HEK293 (cell line): Measurements from ENCODE around the gene TYRP1.

ENCODE experiments used
- CTCF ChIA-PET: fragments of 350-600 bp; formaldehyde crosslinking; extraction: SDS; loops from one replicate; lab custom pipeline; 2021; ENCODE audit warnings: antibody characterized with exemption; lab: Yijun Ruan, JAX
- POLR2A ChIA-PET: fragments of 300-600 bp; formaldehyde crosslinking; extraction: SDS; loops from one replicate; lab custom pipeline; 2020; ENCODE audit warnings: antibody characterized with exemption, inconsistent platforms; lab: Yijun Ruan, JAX
- H3K27ac ChIP-seq: fragments of 200-500 bp; sonication (Bioruptor generic); 2 replicates; pipeline ENCODE4 v1.5.1; 2014; ENCODE audit warnings: low read depth, low read length, control low read depth, inconsistent platforms; ENCODE audit errors: extremely low read depth
- H3K36me3 ChIP-seq, 2 experiments: fragments of 200-500 bp in 1 of 2; sonication (Bioruptor generic) in 1 of 2; 1 replicate in 1 of 2; 2 replicates in 1 of 2; pipeline ENCODE4 v1.5.1; 2014 to 2017; ENCODE audit warnings: inconsistent platforms in 2 of 2, low read length in 2 of 2; ENCODE audit not compliant: control insufficient read depth in 2 of 2, insufficient read depth in 1 of 2
- H3K4me1 ChIP-seq: fragments of 200-500 bp; sonication (Bioruptor generic); 2 replicates; pipeline ENCODE4 v1.5.1; 2014; ENCODE audit warnings: mild to moderate bottlenecking, low read length, inconsistent platforms; ENCODE audit not compliant: control insufficient read depth, insufficient read depth
- H3K4me3 ChIP-seq: 2 replicates; pipeline ENCODE4 v1.5.1; 2011; ENCODE audit warnings: low read depth, mild to moderate bottlenecking, control low read depth, low read length, moderate library complexity
- H3K9me3 ChIP-seq: fragments of 200-500 bp; sonication (Bioruptor generic); 2 replicates; pipeline ENCODE4 v1.5.1; 2014; ENCODE audit warnings: low read depth, low read length, inconsistent platforms; ENCODE audit not compliant: control insufficient read depth, insufficient read depth
- BCL6B ChIP-seq: fragments of 450-650 bp; formaldehyde crosslinking; IDR thresholded peaks from 2 replicates; pipeline ENCODE4 v1.5.1; 2017; ENCODE audit warnings: missing biosample characterization, missing genetic modification characterization
- FEZF1 ChIP-seq: fragments of 450-650 bp; formaldehyde crosslinking; IDR thresholded peaks from 2 replicates; pipeline ENCODE4 v1.5.1; 2016; ENCODE audit warnings: missing biosample characterization, missing genetic modification characterization
- GLI2 ChIP-seq: fragments of 450-650 bp; formaldehyde crosslinking; IDR thresholded peaks from 2 replicates; pipeline ENCODE4; 2017; ENCODE audit warnings: missing biosample characterization, missing genetic modification characterization, low read depth, borderline replicate concordance
- GLIS1 ChIP-seq: fragments of 450-650 bp; formaldehyde crosslinking; IDR thresholded peaks from 2 replicates; pipeline ENCODE4 v1.5.1; 2016; ENCODE audit warnings: missing biosample characterization, missing genetic modification characterization
- HOXA7 ChIP-seq: sonication (generic); formaldehyde crosslinking; IDR thresholded peaks from 2 replicates; pipeline ENCODE4 v1.8.1; 2022; ENCODE audit warnings: missing genetic modification reagents, borderline replicate concordance
- KLF1 ChIP-seq: fragments of 450-650 bp; formaldehyde crosslinking; IDR thresholded peaks from 2 replicates; pipeline ENCODE4 v1.5.1; 2016; ENCODE audit warnings: missing biosample characterization, missing genetic modification characterization
- MEIS1 ChIP-seq: sonication (generic); formaldehyde crosslinking; IDR thresholded peaks from 2 replicates; pipeline ENCODE4 v1.8.1; 2022; ENCODE audit warnings: missing genetic modification reagents, mild to moderate bottlenecking, borderline replicate concordance
- SALL2 ChIP-seq: fragments of 450-650 bp; formaldehyde crosslinking; IDR thresholded peaks from 2 replicates; pipeline ENCODE4 v1.5.0; 2017; ENCODE audit warnings: missing biosample characterization, mild to moderate bottlenecking, missing genetic modification characterization, borderline replicate concordance
- ZBTB11 ChIP-seq: fragments of 450-650 bp; formaldehyde crosslinking; conservative IDR thresholded peaks from 2 replicates; pipeline ENCODE4 v1.5.1; 2016; ENCODE audit warnings: low read depth, missing biosample characterization, missing genetic modification characterization
- ZBTB44 ChIP-seq: fragments of 450-650 bp; IDR thresholded peaks from 2 replicates; pipeline ENCODE4 v1.5.1; 2018; ENCODE audit warnings: missing biosample characterization, mild to moderate bottlenecking, missing genetic modification characterization
- ZFP41 ChIP-seq: fragments of 450-650 bp; formaldehyde crosslinking; IDR thresholded peaks from 2 replicates; pipeline ENCODE4 v1.5.1; 2016; ENCODE audit warnings: missing biosample characterization, missing genetic modification characterization, borderline replicate concordance
- ZNF133 ChIP-seq: fragments of 450-650 bp; formaldehyde crosslinking; IDR thresholded peaks from 2 replicates; pipeline ENCODE4 v1.5.1; 2016; ENCODE audit warnings: missing biosample characterization, missing genetic modification characterization
- ZNF148 ChIP-seq: fragments of 450-650 bp; formaldehyde crosslinking; IDR thresholded peaks from 2 replicates; pipeline ENCODE4 v1.5.0; 2017; ENCODE audit warnings: missing biosample characterization, missing genetic modification characterization, borderline replicate concordance
- ZNF292 ChIP-seq: fragments of 450-650 bp; formaldehyde crosslinking; IDR thresholded peaks from 2 replicates; pipeline ENCODE4 v1.5.1; 2016; ENCODE audit warnings: low read depth, missing biosample characterization, missing genetic modification characterization, borderline replicate concordance
- ZNF324 ChIP-seq: fragments of 450-650 bp; formaldehyde crosslinking; IDR thresholded peaks from 2 replicates; pipeline ENCODE4 v1.5.1; 2016; ENCODE audit warnings: missing biosample characterization, missing genetic modification characterization
- ZNF354C ChIP-seq: fragments of 450-650 bp; formaldehyde crosslinking; IDR thresholded peaks from 2 replicates; pipeline ENCODE4 v1.5.1; 2016; ENCODE audit warnings: missing biosample characterization, missing genetic modification characterization, low read depth, borderline replicate concordance
- ZNF529 ChIP-seq: fragments of 450-650 bp; formaldehyde crosslinking; IDR thresholded peaks from 2 replicates; pipeline ENCODE4 v1.5.1; 2017; ENCODE audit warnings: missing genetic modification characterization, missing biosample characterization; ENCODE audit not compliant: insufficient replicate concordance
- ZNF530 ChIP-seq: fragments of 450-650 bp; formaldehyde crosslinking; IDR thresholded peaks from 2 replicates; pipeline ENCODE4 v1.5.1; 2016; ENCODE audit warnings: low read depth, missing biosample characterization, missing genetic modification characterization
- ZNF555 ChIP-seq: fragments of 450-650 bp; formaldehyde crosslinking; conservative IDR thresholded peaks from 2 replicates; pipeline ENCODE4 v1.5.1; 2017; ENCODE audit warnings: missing biosample characterization, mild to moderate bottlenecking, missing genetic modification characterization, inconsistent platforms
- ZNF585B ChIP-seq: fragments of 450-650 bp; formaldehyde crosslinking; IDR thresholded peaks from 2 replicates; pipeline ENCODE4 v1.5.1; 2016; ENCODE audit warnings: missing biosample characterization, missing genetic modification characterization
- ZNF624 ChIP-seq: fragments of 450-650 bp; formaldehyde crosslinking; IDR thresholded peaks from 2 replicates; pipeline ENCODE4 v1.5.1; 2017; ENCODE audit warnings: missing biosample characterization, missing genetic modification characterization
- ZNF670 ChIP-seq: fragments of 450-650 bp; formaldehyde crosslinking; IDR thresholded peaks from 2 replicates; pipeline ENCODE4 v1.5.1; 2016; ENCODE audit warnings: missing biosample characterization, missing genetic modification characterization, low read depth
- ZNF701 ChIP-seq: fragments of 450-650 bp; formaldehyde crosslinking; IDR thresholded peaks from 2 replicates; pipeline ENCODE4 v1.5.1; 2016; ENCODE audit warnings: missing biosample characterization, missing genetic modification characterization
- ZNF830 ChIP-seq: fragments of 450-650 bp; IDR thresholded peaks from 2 replicates; pipeline ENCODE4 v1.5.0; 2018; ENCODE audit warnings: missing biosample characterization, missing genetic modification characterization, low read depth, mild to moderate bottlenecking, moderate library complexity
- ZSCAN4 ChIP-seq: fragments of 450-650 bp; formaldehyde crosslinking; IDR thresholded peaks from 2 replicates; pipeline ENCODE4 v1.5.1; 2017; ENCODE audit warnings: missing biosample characterization, missing genetic modification characterization
- ZXDB ChIP-seq: fragments of 450-650 bp; formaldehyde crosslinking; IDR thresholded peaks from 2 replicates; pipeline ENCODE4 v1.5.1; 2016; ENCODE audit warnings: missing biosample characterization, missing genetic modification characterization

The TYRP1 gene

GRCh38 chr9:12684974-12685373 lies 8.2 kb upstream of the TYRP1 start:
- H3K9me3 ChIP-seq: no peaks in the 10 kb centered on the region
- H3K4me3 ChIP-seq: no peak overlapping the region
- H3K4me1 ChIP-seq: no peaks in the 10 kb centered on the region
- TF ChIP-seq MEIS1: no peak
- no peak for TF ChIP-seq BCL6B (tag by site-specific recombination)
- TF ChIP-seq GLI2 (tag by site-specific recombination): no peak
- no peak for TF ChIP-seq ZXDB
- no peak for TF ChIP-seq ZNF624
- TF ChIP-seq ZNF670 (tag by site-specific recombination): no peak
- no peak for TF ChIP-seq ZNF292 (tag by site-specific recombination)
- no peak for TF ChIP-seq ZSCAN4
- TF ChIP-seq KLF1: no peak
- TF ChIP-seq SALL2: no peak
- TF ChIP-seq ZNF354C (tag by site-specific recombination): no peak
- no peak for TF ChIP-seq ZNF324 (tag by site-specific recombination)
- TF ChIP-seq ZBTB44 (tag by site-specific recombination): no peak
- TF ChIP-seq HOXA7 (CRISPR knock-in tag): no peak
- no peak for TF ChIP-seq ZNF530 (tag by site-specific recombination)
- TF ChIP-seq ZNF830 (tag by site-specific recombination): no peak
- no peak overlapping the region for H3K27ac ChIP-seq
- no peaks in the 10 kb centered on the region for H3K36me3 ChIP-seq
- ChIA-PET POLR2A (no interaction called here), CTCF (interaction anchor here (0.6 kb wide), 1 partner anchor 99 kb away, joined by 3 read pairs; no protein-coding TSS in a partner anchor)

- Histone ChIP-seq H3K36me3 (no peaks in the 10 kb centered on the region), H3K4me3 (no peak overlapping the region), H3K9me3 (no peaks in the 10 kb centered on the region), H3K27ac (no peak overlapping the region), H3K4me1 (no peaks in the 10 kb centered on the region)
- CTCF ChIA-PET: no interaction called here
- POLR2A ChIA-PET: no interaction called here
- no peak for TF ChIP-seq ZBTB11 (tag by site-specific recombination)
- TF ChIP-seq ZFP41 (tag by site-specific recombination): no peak
- no peak for TF ChIP-seq ZNF701 (tag by site-specific recombination)
- no peak for TF ChIP-seq FEZF1 (tag by site-specific recombination)
- no peak for TF ChIP-seq ZNF624
- no peak for TF ChIP-seq ZNF555
- no peak for TF ChIP-seq ZNF133 (tag by site-specific recombination)
- TF ChIP-seq ZNF148: no peak
- no peak for TF ChIP-seq ZNF585B (tag by site-specific recombination)
- no peak for TF ChIP-seq ZNF529 (tag by site-specific recombination)
- no peak for TF ChIP-seq GLIS1 (tag by site-specific recombination)
Measured at GRCh38 chr9:12689233-12689632, 4.0 kb upstream of the TYRP1 start.
